T-helper 1 cell (primary cell): Measurements from ENCODE around the gene DOCK9.

Experiments
- DNase-seq, 5 donors: peaks; one replicate each; pipeline ENCODE4 v3.0.0-alpha.2; 2012 to 2020

Gene DOCK9

DNA sequence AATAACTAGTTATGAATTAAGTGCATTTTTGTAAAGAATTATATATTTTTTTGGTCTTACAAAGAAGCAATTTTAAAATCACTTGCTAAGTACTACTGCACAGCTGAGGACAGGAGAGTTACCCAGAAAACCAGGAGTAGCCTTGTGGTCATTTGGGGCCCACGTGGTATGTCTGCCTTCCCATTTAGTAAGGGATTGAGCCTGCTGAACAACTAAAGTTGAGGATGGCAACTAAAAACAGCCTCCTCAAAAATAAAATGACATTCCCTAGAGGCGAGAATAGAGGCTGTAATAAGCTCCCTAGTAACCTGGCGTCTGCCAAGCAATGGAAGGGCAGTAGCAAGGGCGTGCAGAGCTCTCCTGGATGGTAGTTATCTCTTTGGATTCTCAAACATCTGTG lies 36.3 kb downstream of the DOCK9 start:
- DNase-seq = no peak

DNA sequence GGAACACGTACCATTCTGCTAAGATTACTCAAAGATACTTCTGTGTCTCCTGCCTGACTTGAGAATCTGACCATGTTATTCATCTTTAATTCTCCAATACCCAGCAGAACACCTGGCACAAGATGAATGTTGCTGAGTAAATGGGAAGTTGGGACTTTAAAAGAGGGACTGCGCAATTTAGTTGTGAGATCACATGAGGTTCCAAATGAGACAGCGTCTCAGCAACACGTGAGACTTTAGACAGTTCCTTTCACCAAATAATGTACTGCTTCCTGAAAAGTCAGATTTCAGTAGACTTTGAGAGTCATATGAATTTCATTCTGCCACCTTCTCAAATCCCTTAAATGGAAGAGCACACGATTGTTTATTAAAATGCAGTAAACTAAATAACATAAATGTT lies 36.7 kb downstream of the DOCK9 start:
- no peak for DNase-seq

DNA sequence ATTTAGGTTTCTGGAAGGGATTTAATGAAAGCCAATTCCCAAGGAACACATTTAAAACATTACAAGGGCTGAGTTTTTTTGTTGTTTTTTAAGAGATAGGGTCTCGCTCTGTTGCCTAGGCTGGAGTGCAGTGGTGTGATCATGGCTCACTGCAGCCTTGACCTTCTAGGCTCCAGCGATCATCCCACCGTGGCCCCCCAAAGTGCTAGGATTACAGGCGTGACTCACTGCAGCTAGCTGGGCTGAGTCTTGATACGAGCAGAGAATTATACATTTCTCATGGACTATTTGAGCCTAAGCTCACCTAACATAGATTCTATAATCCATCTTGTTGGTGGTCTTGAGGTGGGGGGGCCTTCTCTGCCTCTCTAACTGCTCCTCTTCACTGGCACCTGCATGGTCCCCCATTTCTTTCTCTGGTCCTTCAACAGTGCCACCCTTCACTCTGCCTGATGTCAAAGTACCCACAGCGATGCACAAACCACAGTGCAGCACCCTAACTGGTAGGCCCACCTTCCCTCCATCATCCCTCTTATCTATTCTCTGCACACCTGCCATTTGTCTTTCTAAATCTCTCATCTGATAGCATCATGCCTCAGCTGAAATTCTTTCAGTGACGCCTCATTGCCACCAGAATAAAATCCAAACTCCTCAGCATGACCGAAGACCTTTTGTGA lies 37.4 kb downstream of the DOCK9 start:
- DNase-seq = no peak

DNA sequence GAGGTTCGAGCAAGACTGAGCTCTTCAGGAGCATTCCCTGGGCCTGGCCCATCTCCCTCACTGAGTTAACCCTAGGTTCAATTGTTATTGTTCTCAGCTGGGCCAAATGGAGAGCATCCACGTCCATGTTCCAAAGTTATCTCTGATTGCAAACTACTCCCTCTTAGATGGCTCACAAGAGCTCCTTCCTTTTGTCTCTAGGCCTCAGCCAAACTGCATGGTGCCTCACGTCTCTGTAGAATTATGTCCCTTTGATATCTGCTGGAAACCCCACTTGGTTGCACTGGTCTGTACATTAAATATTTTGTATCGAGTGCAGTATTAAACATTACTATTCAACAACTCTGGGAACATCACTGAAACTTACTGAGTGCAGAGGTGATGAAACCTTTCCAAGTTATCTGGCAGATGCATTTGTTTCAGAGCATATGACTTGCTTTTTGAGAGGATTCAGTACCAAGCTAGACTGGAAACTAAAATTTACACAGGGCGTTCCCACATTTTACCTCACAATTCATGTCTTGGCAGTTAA lies 38.1 kb downstream of the DOCK9 start:
- DNase-seq = no peak

DNA sequence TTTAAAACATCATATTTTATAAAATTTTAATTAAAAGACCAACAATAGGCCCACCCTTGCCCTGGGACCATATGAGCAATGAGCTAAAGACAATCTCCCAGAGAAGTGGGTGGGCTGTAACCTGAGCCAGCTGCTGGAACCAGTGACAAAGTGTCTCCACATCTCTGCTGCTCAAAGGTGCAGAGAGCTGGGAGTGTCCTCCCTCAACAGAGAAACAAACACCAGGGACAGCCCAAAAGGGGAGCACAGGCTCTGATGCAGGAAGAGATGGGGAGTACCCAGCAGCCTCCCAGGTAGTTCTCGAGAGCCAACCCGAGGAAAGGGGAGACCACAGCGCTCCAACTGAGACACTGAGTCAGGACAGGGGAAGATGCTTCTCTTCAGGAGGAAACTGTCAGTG lies 39.1 kb downstream of the DOCK9 start:
- no peak for DNase-seq

DNA sequence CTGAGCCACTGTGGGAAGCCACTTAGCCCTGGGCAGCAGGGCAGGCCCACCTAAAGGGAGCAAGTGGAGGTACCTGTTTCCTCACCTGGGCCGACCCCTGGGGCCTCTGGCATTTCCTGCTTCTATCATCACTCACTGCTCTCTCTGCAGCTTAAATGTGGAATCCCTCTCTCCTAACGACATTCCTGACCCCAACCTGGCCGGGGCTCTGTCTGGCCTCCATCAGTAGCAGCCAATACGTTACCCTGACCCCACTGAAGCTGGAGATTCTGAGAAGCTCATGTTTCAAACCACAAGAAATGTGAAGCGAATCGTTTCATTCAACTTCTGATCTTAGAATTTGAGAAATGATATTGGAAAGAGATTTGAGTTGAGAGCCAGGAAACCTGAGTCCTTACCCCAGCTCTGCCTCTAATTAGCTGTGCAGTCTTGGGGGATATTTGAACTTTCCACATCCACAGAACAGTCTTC lies 39.9 kb downstream of the DOCK9 start:
- no peak for DNase-seq

DNA sequence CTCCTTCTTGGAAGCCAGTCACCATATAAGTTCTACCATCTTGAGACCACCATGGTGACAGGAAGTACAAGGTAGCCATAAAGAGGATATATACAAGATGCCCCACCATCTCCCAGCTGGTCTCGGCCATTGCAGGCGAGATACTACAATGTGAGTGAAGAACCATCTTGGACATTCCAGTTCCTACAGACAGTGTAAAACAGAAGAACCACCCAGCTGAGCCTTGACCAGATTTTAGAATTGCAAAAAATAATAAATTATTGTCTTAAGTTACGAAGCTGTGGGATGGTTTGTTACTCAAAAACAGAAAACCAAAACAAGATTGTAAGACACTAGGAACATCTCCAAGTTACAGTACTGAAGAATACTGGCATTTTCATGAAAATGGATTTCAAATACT lies 43.6 kb downstream of the DOCK9 start:
- DNase-seq = no peak

DNA sequence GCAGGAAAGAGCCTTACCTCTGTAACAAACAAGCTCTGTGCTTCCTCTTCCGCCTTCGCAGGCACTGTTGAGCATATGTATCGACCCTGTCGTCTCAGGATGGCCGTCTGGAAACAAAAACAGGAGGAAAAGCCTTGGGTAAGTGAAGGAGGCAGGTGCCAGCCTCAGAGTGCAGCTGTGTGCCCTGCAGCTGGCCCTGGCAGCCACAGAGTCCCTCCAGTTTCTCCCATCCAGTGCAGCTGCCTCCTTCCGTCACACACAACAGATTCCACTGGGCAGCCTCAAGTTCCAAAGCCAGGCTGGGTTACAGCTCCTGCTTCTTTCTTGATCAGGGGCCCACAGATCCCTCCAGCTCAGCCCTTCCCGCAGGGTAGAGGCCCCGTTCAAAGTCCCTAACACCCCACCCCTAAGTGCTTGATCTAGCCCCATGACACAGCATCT lies 47.7 kb downstream of the DOCK9 start:
- no peak for DNase-seq

DNA sequence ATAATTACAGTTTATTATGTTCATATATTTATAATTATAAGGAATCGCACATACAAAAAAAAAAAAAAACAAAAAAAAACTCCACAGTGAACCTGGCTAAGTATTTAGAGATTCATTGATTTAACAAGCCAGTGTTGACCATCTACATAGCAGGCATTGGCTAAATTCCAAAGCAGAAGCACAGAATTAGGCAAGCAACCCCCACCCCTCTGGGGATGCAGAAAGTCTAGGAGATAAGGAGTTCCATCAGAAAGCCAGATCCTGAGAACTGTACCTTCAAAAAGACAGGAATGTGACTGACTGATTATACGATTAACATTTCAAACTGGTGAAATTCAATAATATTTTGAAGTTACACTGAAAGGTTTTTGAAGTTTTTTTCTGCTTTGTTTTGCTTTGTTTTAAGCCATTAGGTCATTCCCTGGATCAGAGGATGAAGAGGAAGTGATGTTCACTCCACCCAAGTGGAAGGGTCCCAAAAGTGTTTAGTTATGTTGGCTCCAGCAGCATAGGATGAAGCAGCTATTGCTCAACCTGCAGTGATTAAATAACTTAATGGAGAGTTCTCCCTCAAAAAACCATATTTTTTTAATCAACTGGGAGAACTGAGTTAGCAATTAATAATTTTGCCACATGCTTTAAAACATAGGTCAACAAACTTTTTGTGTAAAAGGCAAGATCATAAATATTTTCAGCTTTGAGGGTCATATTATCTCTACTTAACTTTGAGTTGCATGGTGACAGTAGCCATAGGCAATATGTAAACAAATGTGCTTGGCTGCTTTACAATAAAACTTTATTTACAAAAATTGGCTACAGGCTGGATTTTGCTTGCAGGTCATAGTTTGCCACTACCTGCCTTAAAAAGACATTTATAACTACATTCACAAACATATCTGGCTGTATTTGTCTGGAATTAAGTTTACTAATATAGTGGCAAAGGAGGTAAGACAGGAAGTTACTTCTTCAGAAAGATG lies 49.6 kb downstream of the DOCK9 start:
- no peak for DNase-seq

DNA sequence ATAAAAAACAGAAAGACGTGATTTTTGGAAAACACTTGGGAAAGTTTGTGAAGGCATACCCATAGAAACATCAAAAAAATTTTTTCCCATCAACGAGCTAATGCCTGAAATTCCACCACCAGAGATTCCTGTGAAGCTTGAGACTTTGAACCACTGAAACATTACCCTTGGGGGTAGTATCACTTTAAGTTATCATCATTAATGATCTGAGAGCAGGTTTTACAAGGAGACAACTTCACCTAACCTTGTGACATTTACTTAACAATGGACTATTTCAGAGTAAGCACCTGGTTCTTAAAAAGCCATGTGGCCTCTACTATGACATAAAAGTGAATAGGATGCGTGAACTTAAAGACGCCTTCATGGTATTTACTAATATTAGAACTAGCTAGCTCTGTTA lies 51.9 kb downstream of the DOCK9 start:
- DNase-seq = no peak

DNA sequence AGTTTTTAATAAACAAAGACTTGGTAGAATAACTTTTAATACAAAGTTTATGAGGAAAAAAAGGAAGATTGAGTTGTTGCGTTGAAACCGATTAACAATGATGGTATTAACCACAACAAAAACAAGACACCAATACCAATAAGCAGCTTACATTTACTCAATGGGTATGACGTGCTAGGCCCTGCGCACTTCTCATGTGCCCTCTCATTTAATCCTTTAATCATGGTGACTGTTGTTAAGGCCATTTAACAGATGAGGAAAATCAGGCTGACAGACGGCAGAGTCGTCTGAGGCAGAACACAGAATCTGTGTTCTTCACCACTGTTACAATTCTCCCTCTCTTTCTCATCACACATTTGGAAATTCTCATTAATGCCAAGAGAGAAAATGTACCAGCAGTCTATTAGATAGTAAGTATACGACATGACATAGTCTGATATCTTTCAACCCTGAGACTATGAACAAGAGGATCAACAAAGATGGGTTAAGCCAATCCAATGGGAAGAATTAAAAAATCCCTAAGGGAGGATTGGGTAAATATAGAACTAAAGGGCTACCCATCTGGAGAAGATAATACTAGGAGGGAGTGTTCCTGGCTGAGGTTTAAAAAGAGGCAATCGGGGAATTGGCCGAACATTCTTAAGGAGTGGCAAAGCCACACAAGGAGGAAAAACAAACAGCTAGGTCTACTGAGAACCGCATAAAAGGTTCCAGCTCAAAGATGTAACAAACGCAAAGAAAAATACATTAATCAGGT lies 54.0 kb downstream of the DOCK9 start:
- DNase-seq = no peak

DNA sequence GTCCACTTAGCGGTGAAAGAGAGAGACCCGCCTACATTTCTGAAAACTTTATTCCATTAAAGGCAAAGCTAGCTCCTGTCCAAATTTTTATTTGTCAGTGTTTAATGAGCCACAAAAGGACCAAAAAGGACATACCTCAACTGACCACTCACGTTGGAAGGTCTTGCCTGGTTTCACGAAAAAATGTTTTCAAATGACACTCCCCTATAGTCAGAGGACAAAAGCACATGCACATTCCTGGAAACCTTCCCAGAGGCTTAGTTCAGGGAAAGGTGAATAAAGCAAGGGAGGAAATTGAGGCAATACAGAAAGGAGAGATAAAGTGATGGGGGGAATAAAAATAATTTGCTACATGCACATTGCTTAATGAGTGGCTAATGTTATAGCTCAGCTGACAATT lies 55.6 kb downstream of the DOCK9 start:
- no peak for DNase-seq

DNA sequence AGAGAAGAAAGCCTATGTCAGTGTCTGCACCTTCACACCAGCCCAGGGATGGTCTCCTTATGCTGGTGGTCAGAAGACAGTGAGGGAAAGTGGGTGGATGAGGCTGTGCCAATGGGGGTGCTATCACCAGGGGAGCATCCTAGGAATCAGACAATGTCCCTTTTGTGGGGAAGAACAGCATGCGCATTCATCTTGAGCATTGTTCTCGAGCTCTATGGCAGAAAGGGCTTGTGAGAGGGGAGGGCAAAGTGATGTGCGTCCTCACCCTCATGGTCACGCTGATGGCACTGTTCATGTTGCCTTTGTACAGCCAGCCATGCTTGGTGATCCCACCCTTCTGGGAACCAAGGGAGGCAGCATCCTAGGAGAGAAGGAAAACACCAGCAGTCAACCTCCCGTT lies 56.1 kb downstream of the DOCK9 start:
- no peak for DNase-seq

DNA sequence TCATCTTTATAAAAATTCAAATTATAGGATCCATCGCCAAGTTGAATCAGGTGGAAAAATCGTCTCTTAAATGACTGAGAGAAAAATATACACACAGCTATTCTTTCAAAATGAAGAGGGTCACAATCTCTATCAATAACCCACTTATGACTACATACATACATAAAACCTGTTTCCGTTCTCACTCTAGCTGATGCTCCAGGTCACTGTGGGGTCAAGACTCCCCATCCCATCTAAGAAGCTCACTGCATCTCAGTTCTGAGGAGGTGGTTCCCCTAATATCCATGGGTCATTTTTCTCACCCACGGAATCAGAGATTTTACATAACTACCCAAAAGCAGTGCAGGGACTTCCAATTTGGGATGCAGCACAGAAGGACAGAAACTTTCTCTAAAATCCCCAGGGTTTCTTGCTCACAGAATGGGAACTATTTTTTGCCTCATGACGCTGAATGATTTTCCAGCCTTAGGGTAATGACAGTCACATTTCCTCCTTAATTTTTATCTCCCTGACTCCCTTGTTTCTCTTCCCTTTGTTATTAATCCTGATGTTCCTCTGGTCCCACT lies 56.8 kb downstream of the DOCK9 start:
- DNase-seq = no peak

DNA sequence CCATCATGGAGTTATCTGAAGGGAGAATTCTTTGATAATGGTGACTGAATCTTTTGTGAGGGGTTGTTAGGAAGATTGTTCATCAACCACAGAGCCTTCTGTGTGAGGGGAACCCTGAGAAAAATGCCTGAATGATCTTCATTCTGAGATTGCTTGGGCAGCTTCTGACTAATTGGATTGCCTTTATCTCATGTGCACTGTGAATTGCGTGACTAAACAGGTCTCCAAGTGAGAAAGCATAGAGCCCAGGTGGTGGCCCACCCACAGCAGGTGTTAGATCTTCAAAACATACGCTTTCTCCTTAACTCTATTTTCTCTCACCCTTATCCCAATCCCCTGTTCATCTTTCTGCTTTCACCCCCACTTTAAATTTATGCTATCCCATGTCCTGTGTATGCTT lies 58.3 kb downstream of the DOCK9 start:
- no peak for DNase-seq

DNA sequence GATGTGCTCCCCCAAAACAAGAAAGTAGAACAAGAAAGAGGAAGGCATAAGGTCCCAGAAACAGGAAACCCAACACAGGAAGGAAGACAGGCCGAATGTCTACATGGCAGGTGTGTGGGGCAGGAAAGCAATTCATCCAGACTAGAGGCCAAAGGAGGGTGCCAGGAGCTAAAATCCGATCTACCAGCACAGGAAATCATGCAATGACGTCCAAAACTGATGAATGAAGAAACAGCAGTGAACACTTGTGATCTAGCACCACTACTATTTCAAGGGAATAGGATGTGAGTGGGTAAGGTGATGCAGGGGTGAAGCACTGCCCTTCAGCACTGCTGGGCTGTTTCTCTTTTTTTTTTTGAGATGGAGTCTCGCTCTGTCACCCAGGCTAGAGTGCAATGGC lies 59.1 kb downstream of the DOCK9 start:
- peak in 1 of 5 donors; percentile 61 for DNase-seq

DNA sequence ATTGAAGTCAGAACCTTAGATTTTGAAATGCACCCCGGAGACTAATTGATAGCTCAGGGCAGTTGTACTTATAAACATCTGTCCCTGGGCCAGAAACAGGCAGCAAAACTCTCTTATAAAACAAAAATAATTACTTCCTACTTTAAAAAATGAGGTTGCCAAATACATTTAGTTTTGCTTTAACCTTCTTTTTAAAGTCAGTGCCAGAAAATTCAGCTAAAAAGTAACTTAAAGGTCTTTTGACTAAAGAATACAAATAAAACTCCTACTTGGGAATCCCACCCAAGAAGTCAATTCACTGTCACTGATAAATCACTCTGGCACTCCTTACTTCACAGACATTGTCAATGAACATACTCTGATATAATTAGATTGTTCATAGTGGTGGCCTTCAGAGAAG lies 60.7 kb downstream of the DOCK9 start:
- DNase-seq = no peak

DNA sequence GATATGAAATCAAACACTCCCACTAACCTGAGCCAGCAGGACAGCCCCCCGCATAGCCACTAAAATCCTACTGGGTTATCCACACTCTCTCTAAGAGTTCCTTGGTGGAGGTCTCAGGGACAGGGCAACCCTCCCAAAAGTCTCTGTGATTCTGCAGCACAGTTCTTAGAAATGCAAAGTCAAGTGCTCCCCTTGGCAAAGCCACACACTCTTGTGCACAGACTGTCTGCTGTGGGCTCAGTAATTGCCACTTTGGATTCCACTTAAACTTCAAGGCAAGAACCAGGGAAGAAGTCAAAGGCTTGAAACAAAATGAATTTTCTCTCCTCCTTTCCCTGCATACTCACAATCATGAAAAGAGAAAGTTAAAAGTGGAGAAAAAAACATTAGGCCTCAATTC lies 61.5 kb downstream of the DOCK9 start:
- DNase-seq = no peak

DNA sequence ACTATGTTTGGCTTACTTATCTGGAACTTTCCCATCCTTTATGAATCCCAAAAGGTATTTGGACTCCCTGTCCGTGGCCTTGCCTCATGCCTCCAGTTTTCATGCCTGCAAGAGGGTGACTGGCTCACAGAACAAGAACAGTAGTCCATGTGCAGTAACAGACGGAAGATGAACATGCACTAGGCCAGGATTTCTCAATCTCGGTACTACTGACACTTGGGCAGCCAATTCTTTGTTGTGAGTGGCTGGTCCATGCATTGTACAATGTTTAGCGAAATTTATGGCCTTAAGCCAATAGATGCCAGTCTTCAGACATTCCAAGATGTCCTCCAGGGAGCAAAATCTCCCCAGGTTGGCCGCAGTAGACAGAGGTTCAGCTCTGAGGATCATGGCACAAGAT lies 61.9 kb downstream of the DOCK9 start:
- no peak for DNase-seq

DNA sequence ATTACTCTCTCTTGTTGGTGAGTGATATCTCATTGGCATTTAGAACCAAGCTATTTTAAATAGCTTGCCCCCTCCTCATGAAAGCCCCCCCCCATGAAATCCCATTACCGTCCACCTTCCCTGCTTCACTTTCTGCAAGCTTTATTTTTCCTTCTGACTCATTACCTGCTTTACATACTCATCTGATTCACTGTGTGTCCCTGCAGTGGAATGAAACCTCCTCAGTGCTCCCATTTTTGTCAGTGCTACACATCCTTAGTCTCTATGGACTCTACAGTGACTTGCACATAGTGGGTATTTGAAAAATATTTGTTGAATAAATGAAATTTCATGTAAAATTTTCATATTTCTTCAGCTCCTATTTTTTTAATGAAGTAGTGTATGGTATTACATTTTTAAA lies 62.3 kb downstream of the DOCK9 start:
- DNase-seq = no peak

DNA sequence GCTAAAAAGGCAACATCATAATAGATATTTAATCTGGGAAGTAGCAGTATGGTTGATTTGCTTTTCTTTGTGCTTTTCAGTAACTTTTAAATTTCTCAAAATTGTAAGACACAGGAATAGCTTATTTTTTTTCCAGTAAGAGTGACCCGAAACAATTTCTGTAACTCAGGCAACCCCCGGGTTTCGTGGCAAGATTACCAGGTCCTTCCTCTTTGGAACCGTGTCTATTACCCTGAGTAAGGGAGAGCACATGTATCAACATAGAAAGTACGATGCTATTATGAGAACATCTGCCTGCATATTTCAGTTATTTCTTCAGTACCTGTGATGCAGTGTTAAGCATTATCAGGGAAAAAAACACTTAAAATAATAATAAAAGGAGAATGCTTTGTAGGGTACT lies 64.1 kb downstream of the DOCK9 start:
- DNase-seq = no peak

DNA sequence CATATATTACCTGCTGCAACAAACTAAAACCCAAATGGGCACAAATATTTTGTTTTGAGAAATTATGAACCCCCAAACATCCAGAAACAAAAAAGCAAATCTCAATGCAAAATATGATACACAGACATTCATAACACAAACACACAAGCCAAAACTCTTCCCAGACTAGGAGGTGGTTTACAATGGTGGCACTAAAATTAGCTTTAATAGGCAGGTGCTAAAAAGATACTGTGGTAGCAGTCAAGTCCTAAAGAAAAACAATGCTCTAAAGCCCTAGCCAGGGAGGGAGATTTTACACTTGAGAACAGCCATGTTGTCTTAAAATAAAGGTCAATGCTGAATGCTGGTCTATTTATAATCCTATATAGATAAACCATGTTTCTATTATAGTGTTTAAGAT lies 65.0 kb downstream of the DOCK9 start:
- no peak for DNase-seq

DNA sequence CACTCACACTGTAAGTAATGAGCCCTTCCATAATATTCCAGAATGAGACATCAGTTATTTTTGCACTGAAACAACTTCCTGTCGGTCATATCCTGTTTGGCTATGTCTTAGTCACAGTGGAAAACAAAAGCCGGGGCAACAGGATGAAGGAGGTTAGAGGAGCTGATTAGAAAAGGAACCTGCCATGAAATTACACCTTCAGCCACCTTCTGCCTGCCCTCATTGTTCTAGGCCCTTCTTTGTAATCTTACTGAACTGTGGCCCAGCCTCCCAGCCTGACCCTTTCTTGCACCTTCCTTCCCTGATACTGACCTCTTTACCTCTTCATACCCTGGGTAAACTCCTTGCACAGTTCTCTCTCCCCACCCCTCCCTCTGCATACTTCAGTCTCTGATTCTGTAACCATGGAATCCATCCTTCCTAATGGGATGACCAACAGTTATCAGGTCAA lies 67.3 kb downstream of the DOCK9 start:
- peak in 2 of 5 donors; percentile 8 to 83 for DNase-seq
